ENCODE results near the gene GDF10. TPM values are rescaled to one million over a fixed set of nuclear protein-coding genes. Genes with fewer than 3 reads are reported as not detected.

The GDF10 gene
- total and polyA plus RNA-seq, 5 experiments from 2014 or later = 0.26 to 0.75 (median 0.67) TPM; not detected in 1

DNA sequence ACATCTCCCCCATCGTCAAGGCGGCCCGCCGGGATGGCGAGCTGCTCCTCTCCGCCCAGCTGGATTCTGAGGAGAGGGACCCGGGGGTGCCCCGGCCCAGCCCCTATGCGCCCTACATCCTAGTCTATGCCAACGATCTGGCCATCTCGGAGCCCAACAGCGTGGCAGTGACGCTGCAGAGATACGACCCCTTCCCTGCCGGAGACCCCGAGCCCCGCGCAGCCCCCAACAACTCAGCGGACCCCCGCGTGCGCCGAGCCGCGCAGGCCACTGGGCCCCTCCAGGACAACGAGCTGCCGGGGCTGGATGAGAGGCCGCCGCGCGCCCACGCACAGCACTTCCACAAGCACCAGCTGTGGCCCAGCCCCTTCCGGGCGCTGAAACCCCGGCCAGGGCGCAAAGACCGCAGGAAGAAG lies 10.1 kb downstream of the GDF10 start:
- DNase-seq = no peak
- H3K9me3 Mint-ChIP-seq = no peaks in the 10 kb centered on the region
- H3K36me3 Mint-ChIP-seq = no peaks in the 10 kb centered on the region
- POLR2A ChIA-PET = interaction anchor here (1.9 kb wide), 1 partner anchor 8 kb away, joined by 5 read pairs; no protein-coding TSS in a partner anchor
- H3K4me1 Mint-ChIP-seq = peaks cover 26 to 49% (median 37%) of the 10 kb centered on the region in 4 donors
- peak overlapping the region in 1 of 10 donors; percentile 33 for H3K4me3 Mint-ChIP-seq
- no peak overlapping the region for H3K27ac Mint-ChIP-seq
- no peaks in the 10 kb centered on the region for H3K27me3 Mint-ChIP-seq
- no peak for ATAC-seq

- Mint-ChIP-seq H3K9me3 (no peaks in the 10 kb centered on the region), H3K27ac (peak overlapping the region; percentile 80 to 93 (median 88)), H3K36me3 (no peaks in the 10 kb centered on the region), H3K4me1 (peaks cover 25 to 45% (median 35%) of the 10 kb centered on the region in 4 donors), H3K27me3 (no peaks in the 10 kb centered on the region), H3K4me3 (peak overlapping the region; percentile 24 to 79 (median 66))
- DNase-seq (peak; percentile 23 to 87 (median 62)), ATAC-seq (peak; percentile 88)
- POLR2A ChIA-PET = interaction anchor here (0.8 to 3.2 kb wide), 10 partner anchors 9 to 287 kb away, joined by 3 to 23 read pairs (median 5); no protein-coding TSS in a partner anchor
Measured at GRCh38 chr10:47311193-47311931, 11.4 kb downstream of the GDF10 start.

DNA sequence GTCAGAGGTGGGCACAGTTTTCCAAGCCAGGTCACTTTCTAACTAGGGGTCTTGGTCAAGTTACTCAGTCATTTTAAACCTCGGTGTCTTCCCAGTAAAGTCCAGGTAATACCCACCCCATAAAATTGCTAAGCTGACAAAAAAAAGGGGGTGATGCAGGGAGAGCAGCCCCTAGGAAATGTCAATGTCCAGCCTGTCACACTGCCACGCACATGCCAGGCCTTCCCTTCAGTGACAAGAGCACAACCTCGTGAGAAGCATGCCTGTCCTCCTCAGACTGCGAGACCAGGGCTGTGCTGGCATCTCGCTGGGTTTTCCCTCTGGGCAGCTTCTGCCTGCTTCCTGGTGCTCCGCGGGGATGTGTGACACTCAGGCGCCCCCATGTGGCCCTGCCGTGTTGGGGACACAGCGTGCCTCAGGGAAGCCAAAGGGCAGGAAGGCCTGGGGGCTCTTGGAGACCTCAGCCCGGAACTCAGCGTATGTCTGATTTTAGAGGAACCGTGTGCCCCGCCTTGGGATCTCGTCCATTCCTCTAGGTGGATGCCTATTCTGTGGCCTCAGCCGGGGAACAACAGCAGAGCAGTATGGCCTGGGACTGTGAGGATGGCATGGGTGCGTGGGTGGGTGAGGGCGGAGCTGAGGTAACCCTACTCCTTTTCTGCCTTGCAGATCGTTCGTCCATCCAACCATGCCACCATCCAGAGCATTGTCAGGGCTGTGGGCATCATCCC lies 12.1 kb downstream of the GDF10 start:
- no peaks in the 10 kb centered on the region for H3K27me3 Mint-ChIP-seq
- DNase-seq = peak; percentile 68 to 92 (median 82)
- H3K36me3 Mint-ChIP-seq = no peaks in the 10 kb centered on the region
- H3K27ac Mint-ChIP-seq = peak overlapping the region; percentile 80 to 93 (median 88)
- ATAC-seq = peak; percentile 84 to 85
- no peaks in the 10 kb centered on the region for H3K9me3 Mint-ChIP-seq
- H3K4me3 Mint-ChIP-seq = peak overlapping the region in 9 of 10 donors; percentile 31 to 79 (median 68)
- POLR2A ChIA-PET = interaction anchor here (0.8 to 3.2 kb wide), 10 partner anchors 10 to 287 kb away, joined by 3 to 23 read pairs (median 5); no protein-coding TSS in a partner anchor
- peaks cover 20 to 37% (median 28%) of the 10 kb centered on the region in 4 donors for H3K4me1 Mint-ChIP-seq

GRCh38 chr10:47312663-47312995 lies 12.6 kb downstream of the GDF10 start:
- Mint-ChIP-seq H3K9me3 (no peaks in the 10 kb centered on the region), H3K4me3 (no peak overlapping the region), H3K4me1 (peaks cover 15 to 32% (median 26%) of the 10 kb centered on the region in 4 donors), H3K27ac (peak overlapping the region in 3 of 10 donors; percentile 27 to 87 (median 40)), H3K36me3 (no peaks in the 10 kb centered on the region), H3K27me3 (no peaks in the 10 kb centered on the region)
- DNase-seq (no peak), ATAC-seq (no peak)
- POLR2A ChIA-PET = interaction anchor here (1.3 to 3.2 kb wide), 4 partner anchors 12 to 288 kb away, joined by 3 to 23 read pairs (median 11); no protein-coding TSS in a partner anchor

DNA sequence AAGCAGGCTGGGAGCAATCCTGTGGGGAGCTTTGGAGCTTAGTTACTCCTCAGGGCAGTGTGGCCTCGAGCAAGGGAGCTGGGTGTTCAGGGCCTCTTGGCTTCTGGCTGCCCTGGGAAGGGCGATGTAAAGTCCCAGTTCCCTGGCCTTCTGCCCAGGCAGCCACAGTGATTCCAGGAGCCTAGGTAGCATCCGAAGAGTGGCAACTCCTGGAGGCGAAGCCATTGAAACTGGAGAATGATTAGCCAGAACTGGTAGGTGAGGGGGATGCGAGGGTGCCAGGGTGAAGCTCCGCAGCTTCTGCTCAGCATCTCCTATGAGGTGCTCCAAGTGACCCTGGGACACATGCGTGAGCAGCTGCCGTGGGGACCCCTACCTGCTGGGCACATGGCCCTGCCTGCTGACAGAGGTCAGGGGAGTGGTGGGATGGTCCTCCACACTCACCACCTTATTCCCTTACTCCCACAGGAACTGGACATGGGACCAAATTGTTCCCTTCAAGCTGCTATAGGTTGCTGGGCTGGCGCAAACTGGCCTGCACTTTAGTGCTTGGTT lies 14.5 kb downstream of the GDF10 start:
- POLR2A ChIA-PET = no interaction called here
- Mint-ChIP-seq H3K4me1 (peaks cover 11 to 20% (median 20%) of the 10 kb centered on the region in 4 donors), H3K9me3 (no peaks in the 10 kb centered on the region), H3K27ac (peak overlapping the region in 1 of 10 donors; percentile 75), H3K27me3 (peaks cover 0 to 3% (median 0%) of the 10 kb centered on the region in 5 donors), H3K4me3 (no peak overlapping the region), H3K36me3 (no peaks in the 10 kb centered on the region)
- DNase-seq = no peak
- ATAC-seq = no peak

DNA sequence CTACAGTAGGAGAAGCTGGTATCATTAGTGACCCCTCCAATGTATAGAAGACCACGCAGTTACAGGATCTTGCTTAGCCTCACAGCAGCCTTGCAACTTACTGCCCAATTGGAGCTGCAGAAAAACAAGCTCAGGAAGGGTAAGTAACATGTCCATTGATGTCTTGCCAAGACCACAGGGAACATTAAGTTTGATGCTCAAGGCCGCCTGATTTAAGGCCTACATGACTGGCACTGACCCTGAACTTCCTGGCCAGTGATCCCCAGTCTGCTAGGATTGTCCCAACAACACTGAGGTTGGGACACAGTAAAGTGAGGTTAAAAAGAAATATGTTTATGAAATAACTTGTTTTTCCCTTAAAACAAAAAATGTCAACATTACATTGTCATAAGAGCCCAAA lies 15.4 kb downstream of the GDF10 start:
- H3K4me3 Mint-ChIP-seq = no peak overlapping the region
- peaks cover 11 to 18% (median 18%) of the 10 kb centered on the region in 4 donors for H3K4me1 Mint-ChIP-seq
- ATAC-seq (no peak), DNase-seq (no peak)
- H3K9me3 Mint-ChIP-seq = no peaks in the 10 kb centered on the region
- peaks cover 0 to 3% (median 0%) of the 10 kb centered on the region in 5 donors for H3K27me3 Mint-ChIP-seq
- H3K36me3 Mint-ChIP-seq = no peaks in the 10 kb centered on the region
- POLR2A ChIA-PET = no interaction called here
- H3K27ac Mint-ChIP-seq = no peak overlapping the region

- POLR2A ChIA-PET = no interaction called here
- H3K27ac Mint-ChIP-seq = no peak overlapping the region
- H3K4me1 Mint-ChIP-seq = peaks cover 11 to 12% (median 12%) of the 10 kb centered on the region in 4 donors
- DNase-seq (no peak), ATAC-seq (no peak)
- H3K4me3 Mint-ChIP-seq = no peak overlapping the region
- H3K36me3 Mint-ChIP-seq = no peaks in the 10 kb centered on the region
- peaks cover 0 to 4% (median 3%) of the 10 kb centered on the region in 5 donors for H3K27me3 Mint-ChIP-seq
- no peaks in the 10 kb centered on the region for H3K9me3 Mint-ChIP-seq
Measured at GRCh38 chr10:47316131-47316530, 16.1 kb downstream of the GDF10 start.

- H3K4me1 Mint-ChIP-seq = peaks cover under 1 to 3% (median under 1%) of the 10 kb centered on the region in 4 donors
- POLR2A ChIA-PET = no interaction called here
Measured at GRCh38 chr10:47317251-47317650, 17.3 kb downstream of the GDF10 start.

GRCh38 chr10:47318706-47319105 lies 18.7 kb downstream of the GDF10 start:
- Mint-ChIP-seq H3K4me1 (peaks cover 0 to 4% (median 0%) of the 10 kb centered on the region in 4 donors), H3K27me3 (peaks cover 2 to 25% (median 6%) of the 10 kb centered on the region in 5 donors), H3K36me3 (no peaks in the 10 kb centered on the region), H3K9me3 (no peaks in the 10 kb centered on the region), H3K4me3 (no peak overlapping the region), H3K27ac (no peak overlapping the region)
- ATAC-seq = no peak
- POLR2A ChIA-PET = interaction anchor here (0.6 kb wide), 1 partner anchor 36 kb away, joined by 3 read pairs; no protein-coding TSS in a partner anchor
- DNase-seq = no peak

More at GRCh38 chr10:47317251-47317650, 17.3 kb downstream of the GDF10 start:
- Mint-ChIP-seq H3K36me3 (no peaks in the 10 kb centered on the region), H3K27me3 (peaks cover under 1 to 12% (median 6%) of the 10 kb centered on the region in 5 donors), H3K4me3 (no peak overlapping the region), H3K9me3 (no peaks in the 10 kb centered on the region), H3K27ac (peak overlapping the region in 1 of 10 donors; percentile 10)
- ATAC-seq = no peak
- DNase-seq = no peak

DNA sequence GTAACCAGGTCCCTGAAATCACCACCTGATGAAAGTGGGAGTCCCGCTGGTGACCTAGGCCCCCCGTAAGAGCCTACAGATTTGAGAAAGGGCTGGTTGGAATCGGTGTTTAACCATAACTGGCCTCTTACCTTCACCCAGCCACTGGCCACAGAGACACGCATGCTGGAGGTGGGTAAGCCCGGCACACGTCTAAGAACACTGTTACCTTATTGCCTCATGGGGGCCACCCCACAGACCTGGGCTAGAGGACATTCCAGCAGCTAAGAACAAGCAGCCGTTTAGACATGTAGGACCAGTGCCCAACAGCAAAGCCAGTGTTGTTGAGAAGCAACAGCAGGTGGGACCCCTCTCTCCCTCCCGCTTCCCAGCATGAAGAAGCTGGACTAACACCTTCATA lies 19.8 kb downstream of the GDF10 start:
- peaks cover 0 to 4% (median 0%) of the 10 kb centered on the region in 4 donors for H3K4me1 Mint-ChIP-seq

DNA sequence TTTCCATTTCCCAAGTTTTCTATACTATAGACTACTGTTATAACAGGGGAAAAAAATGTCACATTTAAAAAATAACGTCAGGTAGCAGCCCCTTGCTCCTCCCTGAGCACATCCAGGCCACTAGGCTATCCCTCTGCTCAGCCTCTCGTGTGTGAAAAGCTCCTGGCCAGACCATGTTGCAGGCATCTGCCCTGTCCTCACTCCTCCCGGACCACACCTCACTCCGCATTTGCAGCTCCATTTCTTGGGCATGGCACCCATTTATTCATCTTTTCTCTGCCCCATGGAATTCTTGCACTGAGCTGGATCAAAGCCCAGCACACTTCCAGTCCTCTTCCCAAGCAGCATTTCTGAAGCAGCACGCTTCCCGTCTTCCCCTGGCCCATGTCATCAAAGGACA lies 20.8 kb downstream of the GDF10 start:
- no peak for DNase-seq

More for the DNA sequence above, 19.8 kb downstream of the GDF10 start:
- POLR2A ChIA-PET = no interaction called here
- Mint-ChIP-seq H3K9me3 (no peaks in the 10 kb centered on the region), H3K27ac (no peak overlapping the region), H3K36me3 (no peaks in the 10 kb centered on the region), H3K27me3 (peaks cover 2 to 25% (median 6%) of the 10 kb centered on the region in 5 donors), H3K4me3 (no peak overlapping the region)
- ATAC-seq = no peak
- DNase-seq = no peak

DNA sequence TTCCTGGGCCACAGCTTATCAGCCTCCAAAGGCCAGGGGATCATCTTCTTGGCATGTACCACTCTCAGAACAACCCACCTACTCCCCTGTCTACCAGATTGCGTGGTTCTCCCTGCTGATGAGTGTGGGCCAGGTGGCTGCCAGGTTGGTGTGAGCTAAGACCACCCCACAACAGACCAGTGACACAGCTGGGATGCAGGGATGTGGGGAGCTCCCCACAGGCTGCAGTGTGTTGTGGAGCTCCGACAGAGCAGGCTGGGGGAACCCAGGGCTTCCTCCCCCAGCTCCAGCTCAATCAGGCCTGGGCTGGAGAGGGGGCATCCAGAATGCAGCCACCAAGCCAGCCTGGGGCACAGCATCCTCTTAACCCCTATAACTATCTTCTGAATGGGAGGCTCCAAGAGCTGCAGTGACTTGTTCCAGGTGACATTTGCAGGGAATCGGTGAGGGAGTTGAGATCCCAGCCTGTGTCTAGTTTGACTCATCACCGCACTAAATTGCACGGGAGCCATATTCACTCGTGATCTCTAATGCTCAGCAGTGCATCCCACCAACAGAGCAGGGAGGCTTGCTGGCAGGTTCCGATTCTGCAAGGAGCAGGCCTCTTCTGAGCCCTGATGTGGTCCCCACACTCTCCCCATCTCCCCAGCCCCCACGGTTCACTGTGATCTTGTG lies 21.7 kb downstream of the GDF10 start:
- peak overlapping the region in 1 of 10 donors; percentile 2 for H3K27ac Mint-ChIP-seq
- H3K4me1 Mint-ChIP-seq = peaks cover 0 to 4% (median 0%) of the 10 kb centered on the region in 4 donors
- H3K9me3 Mint-ChIP-seq = no peaks in the 10 kb centered on the region
- no peak overlapping the region for H3K4me3 Mint-ChIP-seq
- peaks cover 2 to 25% (median 6%) of the 10 kb centered on the region in 5 donors for H3K27me3 Mint-ChIP-seq
- POLR2A ChIA-PET = no interaction called here
- no peaks in the 10 kb centered on the region for H3K36me3 Mint-ChIP-seq
- DNase-seq (no peak), ATAC-seq (no peak)

More for the DNA sequence above, 20.8 kb downstream of the GDF10 start:
- peaks cover 0 to 4% (median 0%) of the 10 kb centered on the region in 4 donors for H3K4me1 Mint-ChIP-seq
- no peaks in the 10 kb centered on the region for H3K36me3 Mint-ChIP-seq
- POLR2A ChIA-PET = no interaction called here
- no peak for ATAC-seq
- peak overlapping the region in 2 of 10 donors; percentile 2 to 32 for H3K27ac Mint-ChIP-seq
- no peak overlapping the region for H3K4me3 Mint-ChIP-seq
- H3K9me3 Mint-ChIP-seq = no peaks in the 10 kb centered on the region
- H3K27me3 Mint-ChIP-seq = peaks cover 2 to 25% (median 6%) of the 10 kb centered on the region in 5 donors

Measured in naive thymus-derived CD8-positive, alpha-beta T cell (primary cell).